Pancreas (tissue), 10 donors: ENCODE data around the gene IMPDH1. TPM values are rescaled to one million over a fixed set of nuclear protein-coding genes. Genes with fewer than 3 reads are reported as not detected.

ENCODE experiments used
- ATAC-seq, 4 donors: fragments of 200-7000 bp; cut with Tn5 transposase; one replicate each; pipeline versions ENCODE4 v1.8.0 to v1.9.1; 2020; ENCODE audit warnings: mild to moderate bottlenecking in 4 of 4, moderate library complexity in 4 of 4
- DNase-seq, 6 donors: peaks; one replicate each; pipeline ENCODE4 v3.0.0-alpha.2; 2020
- FAIRE-seq: peaks from 2 replicates; lab custom pipeline; 2012; peaks lifted over from hg19 to GRCh38; lab: Jason Lieb, UNC
- H3K27ac ChIP-seq, 4 donors: fragments of 200-600 bp; sonication (generic); 1 replicate in 3 of 4; 2 replicates in 1 of 4; pipeline versions ENCODE4 v1.5.0 to v1.8.0; 2020
- H3K27me3 ChIP-seq, 4 donors: fragments of 200-600 bp; one replicate each; pipeline ENCODE4 v1.8.0; 2021
- H3K36me3 ChIP-seq, 3 donors: fragments of 200-600 bp; sonication (generic) in 1 of 3; one replicate each; pipeline versions ENCODE4 v1.5.0 to v1.8.0; 2020 to 2021
- H3K4me1 ChIP-seq, 3 donors: fragments of 200-600 bp; one replicate each; pipeline ENCODE4 v1.8.0; 2021
- H3K4me3 ChIP-seq, 4 donors: fragments of 200-600 bp; sonication (generic) in 2 of 4; one replicate each; pipeline versions ENCODE4 v1.5.0 to v1.8.0; 2020 to 2021
- H3K9me3 ChIP-seq, 4 donors: fragments of 200-600 bp; one replicate each; pipeline ENCODE4 v1.8.0; 2021
- WGBS, 2 donors: extraction: QIAGEN DNeasy Blood & Tissue Kit; methylation state at CpG; one replicate each; pipeline ENCODE4 v1.1.7; 2013; 5-methylcytosine and 5-hydroxymethylcytosine counted together
- intact Hi-C, 3 donors: fragments of 100-400 bp; cut with DNase I; formaldehyde crosslinking; loops; one replicate each; pipeline versions ENCODE4 v1.11.1 to v1.14.2; 2022
- polyA plus RNA-seq, 2 donors: library from polyadenylated mRNA; stranded (reverse); fragments of 200-250 nt; gene quantifications; one replicate each; pipeline ENCODE4 v1.2.3, GENCODE V29; 2013
- total RNA-seq, 6 donors: library from RNA; stranded (reverse); fragmentation: NEBNext Ultra II Directional in 4 of 6; extraction: Animal tissue kit (Norgen Biotek cat#: 25700) in 4 of 6; gene quantifications; one replicate each; pipeline versions ENCODE4 v1.2.1 to v1.2.4, GENCODE V29; 2021 to 2023
- TF ChIP-seq, protein P1 (sequence below), 4 donors: fragments of 200-600 bp; sonication (generic) in 3 of 4; IDR thresholded peaks; one replicate each; pipeline versions ENCODE4 v1.5.0 to v1.8.0; 2021; ENCODE audit warnings: antibody characterized with exemption in 4 of 4
- donor health status: healthy with polysubstance abuse.
- donor health status: DM: no; HTN: no; CAD: no; lungs with moderate emphysema.
- donor health status: DM: no; HTN: no; CAD: no.
- donor health status: control.
- donor health status: control.
- donor health status: Bipolar disorder and iron deficiency.
- donor health status: DM: yes; HTN: yes; CAD: no.
- donor health status: DM: no; HTN: no; CAD: no.
- donor health status: DM: no; HTN: no; CAD: no.
- donor health status: DM: yes; HTN: yes; CAD: no.

IMPDH1 gene
- total and polyA plus RNA-seq, 8 donors: 16.8 to 26.0 (median 19.8) TPM

GRCh38 chr7:128404143-128404681 lies 5.6 kb downstream of the IMPDH1 start:
- no peak overlapping the region for H3K27ac ChIP-seq
- intact Hi-C loops: no loop called here

DNA sequence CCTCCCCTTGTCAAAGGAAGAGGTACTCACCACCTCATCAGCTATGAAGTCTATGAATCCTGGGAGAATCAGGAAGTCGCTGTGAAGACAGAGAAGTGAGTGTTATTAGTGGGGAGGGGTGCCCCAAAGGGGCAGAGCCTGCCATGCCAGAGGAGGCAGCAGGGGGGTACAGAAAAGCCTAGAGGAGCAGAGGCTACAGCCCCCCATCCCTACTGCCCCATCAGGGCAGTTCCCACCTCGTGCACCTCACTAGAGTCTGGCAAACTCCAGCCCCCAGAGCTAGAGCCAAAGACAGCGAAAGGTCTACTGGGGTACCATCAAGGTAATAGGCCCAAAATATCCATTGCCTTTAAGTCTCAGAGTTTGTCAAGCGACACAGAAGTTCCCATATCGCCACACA lies 6.1 kb downstream of the IMPDH1 start:
- DNase-seq (no peak), ATAC-seq (no peak), FAIRE-seq (no peak)
- Histone ChIP-seq H3K4me1 (peaks cover 0 to 6% (median 0%) of the 10 kb centered on the region in 3 donors), H3K9me3 (no peaks in the 10 kb centered on the region), H3K27ac (no peak overlapping the region), H3K27me3 (no peaks in the 10 kb centered on the region), H3K4me3 (no peak overlapping the region), H3K36me3 (peaks cover 0 to 6% (median 0%) of the 10 kb centered on the region in 3 donors)
- TF ChIP-seq, protein P1, sequence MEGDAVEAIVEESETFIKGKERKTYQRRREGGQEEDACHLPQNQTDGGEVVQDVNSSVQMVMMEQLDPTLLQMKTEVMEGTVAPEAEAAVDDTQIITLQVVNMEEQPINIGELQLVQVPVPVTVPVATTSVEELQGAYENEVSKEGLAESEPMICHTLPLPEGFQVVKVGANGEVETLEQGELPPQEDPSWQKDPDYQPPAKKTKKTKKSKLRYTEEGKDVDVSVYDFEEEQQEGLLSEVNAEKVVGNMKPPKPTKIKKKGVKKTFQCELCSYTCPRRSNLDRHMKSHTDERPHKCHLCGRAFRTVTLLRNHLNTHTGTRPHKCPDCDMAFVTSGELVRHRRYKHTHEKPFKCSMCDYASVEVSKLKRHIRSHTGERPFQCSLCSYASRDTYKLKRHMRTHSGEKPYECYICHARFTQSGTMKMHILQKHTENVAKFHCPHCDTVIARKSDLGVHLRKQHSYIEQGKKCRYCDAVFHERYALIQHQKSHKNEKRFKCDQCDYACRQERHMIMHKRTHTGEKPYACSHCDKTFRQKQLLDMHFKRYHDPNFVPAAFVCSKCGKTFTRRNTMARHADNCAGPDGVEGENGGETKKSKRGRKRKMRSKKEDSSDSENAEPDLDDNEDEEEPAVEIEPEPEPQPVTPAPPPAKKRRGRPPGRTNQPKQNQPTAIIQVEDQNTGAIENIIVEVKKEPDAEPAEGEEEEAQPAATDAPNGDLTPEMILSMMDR (IDR thresholded peaks at IDR 0.05): no peak
- intact Hi-C loops: no loop called here
- 82 to 83% methylated on average over 5 of the region's 5 CpGs for WGBS, 2 donors

More at GRCh38 chr7:128404143-128404681, 5.6 kb downstream of the IMPDH1 start:
- TF ChIP-seq, protein P1 (IDR thresholded peaks at IDR 0.05): no peak
- FAIRE-seq: no peak
- Histone ChIP-seq H3K4me3 (peak overlapping the region in 2 of 4 donors; percentile 76 to 84), H3K9me3 (no peaks in the 10 kb centered on the region), H3K27me3 (no peaks in the 10 kb centered on the region), H3K4me1 (peaks cover 0 to 6% (median 0%) of the 10 kb centered on the region in 3 donors), H3K36me3 (peaks cover 0 to 6% (median 0%) of the 10 kb centered on the region in 3 donors)
- WGBS, 2 donors: 77 to 82% methylated on average over 9 of the region's 9 CpGs
- peak in 1 of 4 donors; percentile 7 for ATAC-seq
- DNase-seq: no peak

- no peak overlapping the region for H3K4me3 ChIP-seq
- WGBS, 2 donors: 75 to 77% methylated on average over 2 of the region's 2 CpGs
- H3K27me3 ChIP-seq: no peaks in the 10 kb centered on the region
- intact Hi-C loops: no loop called here
- peaks cover 0 to 6% (median 0%) of the 10 kb centered on the region in 3 donors for H3K36me3 ChIP-seq
- H3K27ac ChIP-seq: no peak overlapping the region
- FAIRE-seq (no peak), DNase-seq (no peak), ATAC-seq (no peak)
- no peaks in the 10 kb centered on the region for H3K9me3 ChIP-seq
- TF ChIP-seq, protein P1 (IDR thresholded peaks at IDR 0.05): no peak
- H3K4me1 ChIP-seq: peaks cover 0 to 6% (median 0%) of the 10 kb centered on the region in 3 donors
Measured at GRCh38 chr7:128402356-128402755, 7.4 kb downstream of the IMPDH1 start.

GRCh38 chr7:128400566-128400965 lies 9.2 kb downstream of the IMPDH1 start:
- Histone ChIP-seq H3K4me1 (peaks cover 0 to 6% (median 0%) of the 10 kb centered on the region in 3 donors), H3K36me3 (peaks cover 0 to 6% (median 0%) of the 10 kb centered on the region in 3 donors), H3K27ac (no peak overlapping the region), H3K4me3 (no peak overlapping the region), H3K27me3 (no peaks in the 10 kb centered on the region), H3K9me3 (no peaks in the 10 kb centered on the region)
- TF ChIP-seq, protein P1 (IDR thresholded peaks at IDR 0.05): no peak
- peak in 1 of 6 donors; percentile 43 for DNase-seq
- intact Hi-C loops: no loop called here
- FAIRE-seq: no peak
- WGBS, 2 donors: 83 to 89% methylated on average over 5 of the region's 5 CpGs
- no peak for ATAC-seq

DNA sequence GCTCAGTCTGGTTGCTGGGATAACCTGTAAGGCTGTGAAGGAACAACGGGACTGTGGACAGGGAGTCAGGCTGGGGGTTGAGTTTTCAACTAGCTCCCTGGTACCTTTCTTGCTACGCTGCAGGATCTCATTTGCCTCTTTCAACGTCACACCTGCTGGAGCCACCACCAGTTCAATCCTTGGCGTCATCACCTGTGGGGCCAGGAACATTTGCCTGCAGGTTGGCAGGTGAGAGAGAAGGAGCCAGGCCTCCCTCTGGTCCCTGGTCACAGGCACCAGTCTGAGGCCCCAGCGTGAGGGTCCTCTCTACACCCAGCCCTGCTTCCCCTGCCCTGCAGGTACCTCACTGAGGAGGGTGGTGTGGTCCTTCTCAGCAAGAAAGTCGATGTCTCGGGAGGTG lies 9.8 kb downstream of the IMPDH1 start:
- TF ChIP-seq, protein P1 (IDR thresholded peaks at IDR 0.05): no peak
- H3K4me3 ChIP-seq: no peak overlapping the region
- H3K4me1 ChIP-seq: peaks cover 0 to 6% (median 0%) of the 10 kb centered on the region in 3 donors
- DNase-seq (peak in 1 of 6 donors; percentile 20), ATAC-seq (no peak), FAIRE-seq (no peak)
- no peaks in the 10 kb centered on the region for H3K9me3 ChIP-seq
- peaks cover 0 to 6% (median 0%) of the 10 kb centered on the region in 3 donors for H3K36me3 ChIP-seq
- no peak overlapping the region for H3K27ac ChIP-seq
- intact Hi-C loops: no loop called here
- H3K27me3 ChIP-seq: no peaks in the 10 kb centered on the region
- 92 to 96% methylated on average over 7 of the region's 7 CpGs for WGBS, 2 donors
